H1 (cell line): ENCODE measurements around the gene DYNC2H1. TPM values are rescaled to one million over a fixed set of nuclear protein-coding genes. Genes with fewer than 3 reads are reported as not detected.

Source experiments
- CTCF ChIA-PET: fragments of 300-600 bp; sonication (Branson Sonifier 250); formaldehyde crosslinking; loops from one replicate; lab custom pipeline; 2021; ENCODE audit not compliant: partially characterized antibody; lab: Charles Lee
- POLR2A ChIA-PET: fragments of 300-600 bp; sonication (Branson Sonifier 250); formaldehyde crosslinking; loops from one replicate; lab custom pipeline; 2021; ENCODE audit warnings: inconsistent platforms; ENCODE audit not compliant: partially characterized antibody; lab: Charles Lee
- DNase-seq, 2 experiments: peaks; one replicate each; pipeline versions ENCODE4 v3.0.0 to v3.0.0-alpha.2; 2010 to 2022; ENCODE audit warnings: low spot score in 2 of 2, low read depth in 1 of 2, mixed read lengths in 1 of 2
- FAIRE-seq: peaks from 2 replicates; lab custom pipeline; 2011; peaks lifted over from hg19 to GRCh38; lab: Jason Lieb, UNC
- H2AFZ ChIP-seq: 2 replicates; pipeline ENCODE4 v1.8.1; 2012; ENCODE audit warnings: low read length, inconsistent platforms
- H2AK5ac ChIP-seq: 2 replicates; pipeline ENCODE4 v1.6.1; 2013; ENCODE audit warnings: low read depth, low read length
- H2BK120ac ChIP-seq: replicated peaks from 2 replicates; pipeline ENCODE3; 2013; ENCODE audit warnings: low read depth, low read length, inconsistent platforms
- H2BK12ac ChIP-seq: 2 replicates; pipeline ENCODE4 v1.6.1; 2013; ENCODE audit warnings: low read depth, low read length
- H2BK15ac ChIP-seq: 2 replicates; pipeline ENCODE4 v1.6.1; 2013; ENCODE audit warnings: low read length
- H2BK20ac ChIP-seq: 2 replicates; pipeline ENCODE4 v1.6.1; 2013; ENCODE audit warnings: low read length
- H2BK5ac ChIP-seq: 2 replicates; pipeline ENCODE4 v1.6.1; 2013; ENCODE audit warnings: low read depth, low read length
- H3K14ac ChIP-seq: 2 replicates; pipeline ENCODE4 v1.6.1; 2013; ENCODE audit warnings: inconsistent platforms; ENCODE audit not compliant: insufficient read length
- H3K18ac ChIP-seq: 2 replicates; pipeline ENCODE4 v1.6.1; 2013; ENCODE audit warnings: low read length; ENCODE audit errors: extremely low read depth
- H3K23ac ChIP-seq: 2 replicates; pipeline ENCODE4 v1.6.1; 2013; ENCODE audit warnings: inconsistent platforms; ENCODE audit not compliant: insufficient read length
- H3K23me2 ChIP-seq: 2 replicates; pipeline ENCODE4 v1.6.1; 2013; ENCODE audit warnings: low read depth, low read length
- H3K27ac ChIP-seq: 2 replicates; pipeline ENCODE4 v1.6.1; 2011; ENCODE audit warnings: low read depth, low read length, inconsistent platforms
- H3K27me3 ChIP-seq, 4 experiments: replicated peaks in 1 of 4; 1 replicate in 1 of 4; 2 replicates in 3 of 4; pipeline versions ENCODE4 v1.6.1 to v1.8.1; 2011 to 2013; ENCODE audit warnings: low read length in 3 of 4, mild to moderate bottlenecking in 3 of 4, inconsistent platforms in 2 of 4, mixed read lengths in 2 of 4, moderate library complexity in 1 of 4; ENCODE audit not compliant: control insufficient read depth in 3 of 4, insufficient read depth in 3 of 4; ENCODE audit errors: extremely low read depth in 1 of 4
- H3K36me3 ChIP-seq, 4 experiments: 2 replicates each; pipeline versions ENCODE4 v1.6.1 to v1.8.1; 2011 to 2013; ENCODE audit warnings: mild to moderate bottlenecking in 4 of 4, low read length in 3 of 4, moderate library complexity in 2 of 4, control low read depth in 1 of 4, inconsistent platforms in 1 of 4; ENCODE audit not compliant: insufficient read depth in 4 of 4, control insufficient read depth in 2 of 4
- H3K4ac ChIP-seq: replicated peaks from 2 replicates; pipeline ENCODE3; 2013; ENCODE audit warnings: low read length, low read depth, mixed read lengths, inconsistent platforms; ENCODE audit not compliant: insufficient read length
- H3K4me1 ChIP-seq, 4 experiments: replicated peaks in 1 of 4; 1 replicate in 1 of 4; 2 replicates in 3 of 4; pipeline versions ENCODE4 v1.6.1 to v1.8.1; 2011 to 2013; ENCODE audit warnings: low read length in 3 of 4, inconsistent platforms in 2 of 4, mixed read lengths in 1 of 4; ENCODE audit not compliant: insufficient read depth in 4 of 4, control insufficient read depth in 3 of 4
- H3K4me2 ChIP-seq, 2 experiments: 2 replicates each; pipeline versions ENCODE4 v1.6.1 to v1.8.1; 2011 to 2013; ENCODE audit warnings: low read depth in 2 of 2, low read length in 2 of 2, control low read depth in 1 of 2, inconsistent platforms in 1 of 2, mild to moderate bottlenecking in 1 of 2; ENCODE audit not compliant: insufficient read depth in 1 of 2
- H3K4me3 ChIP-seq, 4 experiments: fragments of 200-600, 300-600 bp in 1 of 4; sonication (generic), shearing (Covaris generic), sonication (Bioruptor Twin) in 1 of 4; 2 replicates each; pipeline versions ENCODE4 v1.5.1 to v1.8.1; 2011 to 2016; ENCODE audit warnings: low read length in 4 of 4, low read depth in 3 of 4, control low read depth in 2 of 4, inconsistent platforms in 2 of 4, mild to moderate bottlenecking in 2 of 4, mixed read lengths in 1 of 4, moderate library complexity in 1 of 4; ENCODE audit not compliant: insufficient read depth in 2 of 4; ENCODE audit errors: extremely low read depth in 1 of 4
- H3K56ac ChIP-seq: replicated peaks from 2 replicates; pipeline ENCODE3; 2013; ENCODE audit warnings: low read depth, mild to moderate bottlenecking, mixed read lengths, low read length, inconsistent platforms; ENCODE audit not compliant: insufficient read length
- H3K79me1 ChIP-seq: 2 replicates; pipeline ENCODE4 v1.6.1; 2013; ENCODE audit warnings: low read depth, low read length, control low read depth
- H3K79me2 ChIP-seq, 2 experiments: 2 replicates each; pipeline versions ENCODE4 v1.6.1 to v1.8.1; 2012 to 2013; ENCODE audit warnings: low read length in 2 of 2, mild to moderate bottlenecking in 2 of 2, inconsistent platforms in 1 of 2; ENCODE audit not compliant: insufficient read depth in 2 of 2, control insufficient read depth in 1 of 2
- H3K9ac ChIP-seq, 4 experiments: replicated peaks in 1 of 4; 1 replicate in 1 of 4; 2 replicates in 3 of 4; pipeline versions ENCODE4 v1.6.1 to v1.8.1; 2011 to 2013; ENCODE audit warnings: low read depth in 3 of 4, low read length in 3 of 4, control low read depth in 2 of 4, mild to moderate bottlenecking in 2 of 4, moderate library complexity in 2 of 4, inconsistent platforms in 1 of 4; ENCODE audit errors: extremely low read depth in 1 of 4
- H3K9me3 ChIP-seq, 2 experiments: 2 replicates each; pipeline versions ENCODE4 v1.6.1 to v1.8.1; 2012 to 2013; ENCODE audit warnings: mild to moderate bottlenecking in 2 of 2, moderate library complexity in 2 of 2, control low read depth in 1 of 2, inconsistent platforms in 1 of 2, low read depth in 1 of 2, low read length in 1 of 2, mixed read lengths in 1 of 2; ENCODE audit not compliant: insufficient read depth in 2 of 2
- H4K20me1 ChIP-seq, 2 experiments: replicated peaks in 1 of 2; 2 replicates each; pipeline versions ENCODE3 to v1.8.1; 2011 to 2013; ENCODE audit warnings: inconsistent platforms in 2 of 2, low read length in 2 of 2, mild to moderate bottlenecking in 1 of 2; ENCODE audit not compliant: insufficient read depth in 2 of 2, control insufficient read depth in 1 of 2
- H4K5ac ChIP-seq: 2 replicates; pipeline ENCODE4 v1.6.1; 2013; ENCODE audit warnings: low read length, low read depth, mixed read lengths, inconsistent platforms; ENCODE audit not compliant: insufficient read length
- H4K8ac ChIP-seq: 2 replicates; pipeline ENCODE4 v1.8.0; 2013; ENCODE audit warnings: mild to moderate bottlenecking, moderate library complexity, low read length, inconsistent platforms; ENCODE audit not compliant: insufficient read depth; ENCODE audit errors: extremely low read depth
- H4K91ac ChIP-seq: replicated peaks from 2 replicates; pipeline ENCODE3; 2013; ENCODE audit warnings: low read length, mixed read lengths, inconsistent platforms; ENCODE audit not compliant: insufficient read length
- KDM4A ChIP-seq: IDR thresholded peaks from one replicate; pipeline ENCODE4 v1.7.1; 2012; ENCODE audit warnings: low read depth, mild to moderate bottlenecking, moderate library complexity, low read length, inconsistent platforms; ENCODE audit not compliant: severe bottlenecking
- SP1 ChIP-seq: IDR thresholded peaks from 2 replicates; pipeline ENCODE4 v1.6.1; 2011; ENCODE audit warnings: low read depth, low read length
- SRF ChIP-seq: IDR thresholded peaks from 2 replicates; pipeline ENCODE4 v1.6.1; 2011; ENCODE audit warnings: mild to moderate bottlenecking, low read depth, low read length, moderate library complexity
- YY1 ChIP-seq: IDR thresholded peaks from 2 replicates; pipeline ENCODE4 v1.6.1; 2011; ENCODE audit warnings: low read depth, mild to moderate bottlenecking, low read length
- WGBS, 2 experiments: shearing (Covaris generic) in 1 of 2; methylation state at CpG; one replicate each; pipeline versions ENCODE4 v1.1.6 to v1.1.7; 2013 to 2015; ENCODE audit warnings: low lambda C conversion rate in 2 of 2, mixed read lengths in 2 of 2, inconsistent platforms in 1 of 2, low coverage in 1 of 2, missing lambda C conversion rate in 1 of 2; ENCODE audit not compliant: insufficient replicate concordance in 2 of 2, insufficient coverage in 1 of 2, insufficient read length in 1 of 2; ENCODE audit errors: extremely low coverage in 1 of 2, missing lambda C conversion rate in 1 of 2; 5-methylcytosine and 5-hydroxymethylcytosine counted together
- polyA plus RNA-seq, 7 experiments: library from polyadenylated mRNA; depleted of rRNA in 3 of 7; stranded (reverse) in 5 of 7; unstranded in 2 of 7; fragments of >200 nt in 5 of 7; fragments of 200-250 nt in 2 of 7; gene quantifications; 1 replicate in 5 of 7; 2 replicates in 1 of 7; 4 replicates in 1 of 7; pipeline versions ENCODE4 v1.2.1 to v1.2.3, GENCODE V29; 2011 to 2013; ENCODE audit warnings: missing spikeins in 2 of 7, mixed read lengths in 2 of 7
- total RNA-seq: library from RNA; stranded (reverse); fragmentation: NEBNext Ultra II Directional; extraction: Animal tissue kit (Norgen Biotek cat#: 25700); gene quantifications from 2 replicates; pipeline ENCODE4 v1.2.1, GENCODE V29; 2021

Gene DYNC2H1
- total and polyA plus RNA-seq, 2 of the 8 experiments (the other 6 are each of a cell fraction or from before 2014, with no cell fraction given) = 6.2 to 12.0 TPM

DNA sequence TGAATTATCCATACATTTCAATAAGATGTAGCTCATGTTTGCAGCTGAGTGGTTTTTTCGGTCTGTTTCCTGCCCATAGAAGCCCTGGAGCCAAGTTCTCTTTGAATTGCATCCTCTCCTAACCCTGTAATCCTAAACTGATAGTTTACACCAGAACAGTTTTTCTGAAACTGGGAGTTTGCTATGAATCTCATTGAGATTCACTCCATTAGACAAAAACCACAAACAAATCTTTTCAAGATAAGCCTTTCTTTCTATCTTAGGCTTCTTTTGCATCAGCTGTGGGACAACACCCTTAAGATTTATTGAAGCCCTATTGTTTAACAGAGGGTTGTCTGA is 324.8 kb downstream of the DYNC2H1 start:
- Histone ChIP-seq H4K5ac (no peak overlapping the region), H2BK20ac (no peak overlapping the region), H3K36me3 (no peaks in the 10 kb centered on the region), H3K9ac (no peak overlapping the region), H3K27ac (no peak overlapping the region), H3K4me3 (no peak overlapping the region), H3K18ac (no peak overlapping the region), H3K79me1 (no peaks in the 10 kb centered on the region), H3K14ac (no peak overlapping the region)
- TF ChIP-seq YY1 (no peak), SRF (no peak), KDM4A (no peak), SP1 (no peak)
- TF ChIP-seq, all 59 proteins: peak for 0
- Histone ChIP-seq H3K9me3 (no peaks in the 10 kb centered on the region), H4K20me1 (no peaks in the 10 kb centered on the region), H3K4ac (no peak overlapping the region), H2BK12ac (no peak overlapping the region), H2BK120ac (no peak overlapping the region), H3K23ac (no peak overlapping the region), H3K4me1 (no peaks in the 10 kb centered on the region), H2BK5ac (no peak overlapping the region), H2AK5ac (no peak overlapping the region), H3K79me2 (no peaks in the 10 kb centered on the region), H4K91ac (no peak overlapping the region), H3K27me3 (no peaks in the 10 kb centered on the region), H2BK15ac (no peak overlapping the region), H2AFZ (no peak overlapping the region), H3K4me2 (no peak overlapping the region), H3K56ac (no peak overlapping the region), H3K23me2 (no peaks in the 10 kb centered on the region), H4K8ac (no peak overlapping the region)
- FAIRE-seq = no peak
- ChIA-PET POLR2A (no interaction called here), CTCF (interaction anchor here (0.6 to 1.9 kb wide), 2 partner anchors 24 to 45 kb away, joined by 4 read pairs; no protein-coding TSS in a partner anchor)
- no peak for DNase-seq
- WGBS, 2 experiments = 48% methylated on average over 1 of the region's 1 CpG; no CpG with 5 or more reads in 1 of the 2 experiments
